ENCODE results near the gene LHFPL6.

LHFPL6 gene

DNA sequence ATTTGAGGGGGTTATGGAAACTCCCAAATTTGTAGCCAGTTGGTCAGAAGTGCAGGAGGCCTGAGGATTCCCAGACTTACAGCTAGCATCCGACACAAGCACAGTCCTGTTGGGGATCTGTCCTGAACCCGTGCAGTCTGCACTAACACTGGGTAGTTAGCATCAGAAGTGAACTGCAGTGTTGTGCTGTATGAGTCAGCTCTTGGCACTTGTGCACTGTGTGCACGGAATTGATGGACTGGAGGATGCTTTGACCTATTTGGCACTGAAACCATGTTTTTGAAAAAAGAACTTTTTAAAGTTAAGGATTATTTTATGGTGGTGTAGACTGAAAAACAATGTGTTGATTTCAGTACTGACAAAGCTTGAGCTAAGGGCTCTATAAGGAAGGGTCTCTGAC lies 285.7 kb downstream of the LHFPL6 start:
- Histone ChIP-seq H3K4me2 (ENCODE audit: low read length) (no peak overlapping the region), H3K27me3 (ENCODE audit: insufficient read depth, low read length) (no peaks in the 10 kb centered on the region), H3K23ac (ENCODE audit: low read length) (no peak overlapping the region), H3K79me1 (ENCODE audit: low read length) (no peaks in the 10 kb centered on the region), H2BK5ac (ENCODE audit: low read depth, low read length, poor library complexity) (no peak overlapping the region), H2BK12ac (ENCODE audit: low read length) (no peak overlapping the region), H2AK5ac (ENCODE audit: low read length) (no peak overlapping the region), H3K36me3 (ENCODE audit: control insufficient read depth in 1 of 2, insufficient read depth in 2 of 2, low read length in 2 of 2) (no peaks in the 10 kb centered on the region), H3K9me3 (ENCODE audit: insufficient read depth, low read depth, low read length) (no peaks in the 10 kb centered on the region), H4K12ac (ENCODE audit: low read depth, low read length) (no peak overlapping the region), H3K14ac (ENCODE audit: low read length) (no peak overlapping the region), H3K4me1 (ENCODE audit: control insufficient read depth in 1 of 2, insufficient read depth in 2 of 2, low read length in 2 of 2) (no peaks in the 10 kb centered on the region), H3K79me2 (ENCODE audit: control insufficient read depth, insufficient read depth, low read length, poor library complexity) (no peaks in the 10 kb centered on the region), H3K4ac (ENCODE audit: low read depth, low read length) (no peak overlapping the region), H3K27ac (ENCODE audit: low read depth, low read length) (no peak overlapping the region), H3K18ac (ENCODE audit: low read length) (no peak overlapping the region), H4K8ac (ENCODE audit: low read depth, low read length) (no peak overlapping the region), H2BK120ac (ENCODE audit: insufficient read depth, low read length, poor library complexity) (no peak overlapping the region), H3K9ac (ENCODE audit: low read length) (no peak overlapping the region), H2AFZ (ENCODE audit: insufficient read depth, low read length, poor library complexity) (no peak overlapping the region), H4K91ac (ENCODE audit: low read depth, low read length) (no peak overlapping the region), H3K4me3 (ENCODE audit: low read depth, low read length) (no peak overlapping the region)
- no CpG with 5 or more reads among the region's 3 CpGs for WGBS (ENCODE audit: extremely low coverage, insufficient coverage, insufficient read length)
- DNase-seq: no peak

DNA sequence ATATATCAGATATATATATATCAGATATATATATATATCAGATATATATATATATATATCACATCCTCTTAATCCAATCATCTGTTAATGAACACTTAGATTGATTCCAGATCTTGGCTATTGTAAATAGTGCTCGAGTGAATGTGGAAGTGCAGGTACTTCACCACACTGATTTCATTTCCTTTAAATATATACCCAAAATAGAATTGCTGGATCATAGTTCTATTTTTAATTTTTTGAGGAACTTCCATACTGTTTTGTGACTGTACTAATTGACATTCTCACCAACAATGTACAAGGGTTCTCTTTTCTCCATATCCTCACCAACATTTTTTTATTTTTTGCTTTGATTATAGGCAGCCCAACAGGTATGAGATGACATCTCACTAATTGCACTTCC lies 287.2 kb downstream of the LHFPL6 start:
- H3K27me3 ChIP-seq (ENCODE audit: insufficient read depth, low read length): no peaks in the 10 kb centered on the region
- no peak overlapping the region for H3K23ac ChIP-seq (ENCODE audit: low read length)
- no peak overlapping the region for H3K18ac ChIP-seq (ENCODE audit: low read length)
- H4K12ac ChIP-seq (ENCODE audit: low read depth, low read length): no peak overlapping the region
- H3K4ac ChIP-seq (ENCODE audit: low read depth, low read length): no peak overlapping the region
- DNase-seq: no peak
- H4K8ac ChIP-seq (ENCODE audit: low read depth, low read length): no peak overlapping the region
- no peaks in the 10 kb centered on the region for H3K36me3 ChIP-seq (ENCODE audit: control insufficient read depth in 1 of 2, insufficient read depth in 2 of 2, low read length in 2 of 2)
- H3K14ac ChIP-seq (ENCODE audit: low read length): no peak overlapping the region
- H2BK12ac ChIP-seq (ENCODE audit: low read length): no peak overlapping the region
- no peaks in the 10 kb centered on the region for H3K4me1 ChIP-seq (ENCODE audit: control insufficient read depth in 1 of 2, insufficient read depth in 2 of 2, low read length in 2 of 2)
- no peak overlapping the region for H2AFZ ChIP-seq (ENCODE audit: insufficient read depth, low read length, poor library complexity)
- no peaks in the 10 kb centered on the region for H3K79me2 ChIP-seq (ENCODE audit: control insufficient read depth, insufficient read depth, low read length, poor library complexity)
- H4K91ac ChIP-seq (ENCODE audit: low read depth, low read length): no peak overlapping the region
- no peak overlapping the region for H3K9ac ChIP-seq (ENCODE audit: low read length)
- no peaks in the 10 kb centered on the region for H3K9me3 ChIP-seq (ENCODE audit: insufficient read depth, low read depth, low read length)
- no peak overlapping the region for H3K27ac ChIP-seq (ENCODE audit: low read depth, low read length)
- H2AK5ac ChIP-seq (ENCODE audit: low read length): no peak overlapping the region
- no peak overlapping the region for H3K4me3 ChIP-seq (ENCODE audit: low read depth, low read length)
- no peak overlapping the region for H2BK120ac ChIP-seq (ENCODE audit: insufficient read depth, low read length, poor library complexity)
- H3K79me1 ChIP-seq (ENCODE audit: low read length): no peaks in the 10 kb centered on the region
- WGBS (ENCODE audit: extremely low coverage, insufficient coverage, insufficient read length): no CpG with 5 or more reads among the region's 1 CpG
- no peak overlapping the region for H2BK5ac ChIP-seq (ENCODE audit: low read depth, low read length, poor library complexity)
- no peak overlapping the region for H3K4me2 ChIP-seq (ENCODE audit: low read length)

- DNase-seq: no peak
- Histone ChIP-seq H4K91ac (ENCODE audit: low read depth, low read length) (no peak overlapping the region), H3K79me2 (ENCODE audit: control insufficient read depth, insufficient read depth, low read length, poor library complexity) (no peaks in the 10 kb centered on the region), H3K9ac (ENCODE audit: low read length) (no peak overlapping the region), H4K12ac (ENCODE audit: low read depth, low read length) (no peak overlapping the region), H2AFZ (ENCODE audit: insufficient read depth, low read length, poor library complexity) (no peak overlapping the region), H3K4ac (ENCODE audit: low read depth, low read length) (no peak overlapping the region), H3K14ac (ENCODE audit: low read length) (no peak overlapping the region), H2BK5ac (ENCODE audit: low read depth, low read length, poor library complexity) (no peak overlapping the region), H3K18ac (ENCODE audit: low read length) (no peak overlapping the region), H3K4me2 (ENCODE audit: low read length) (no peak overlapping the region), H3K27ac (ENCODE audit: low read depth, low read length) (no peak overlapping the region), H2AK5ac (ENCODE audit: low read length) (no peak overlapping the region), H3K23ac (ENCODE audit: low read length) (no peak overlapping the region), H3K4me1 (ENCODE audit: control insufficient read depth in 1 of 2, insufficient read depth in 2 of 2, low read length in 2 of 2) (no peaks in the 10 kb centered on the region), H3K4me3 (ENCODE audit: low read depth, low read length) (no peak overlapping the region), H3K79me1 (ENCODE audit: low read length) (no peaks in the 10 kb centered on the region), H3K27me3 (ENCODE audit: insufficient read depth, low read length) (no peaks in the 10 kb centered on the region), H4K8ac (ENCODE audit: low read depth, low read length) (no peak overlapping the region), H2BK120ac (ENCODE audit: insufficient read depth, low read length, poor library complexity) (no peak overlapping the region), H3K9me3 (ENCODE audit: insufficient read depth, low read depth, low read length) (no peaks in the 10 kb centered on the region), H3K36me3 (ENCODE audit: control insufficient read depth in 1 of 2, insufficient read depth in 2 of 2, low read length in 2 of 2) (no peaks in the 10 kb centered on the region), H2BK12ac (ENCODE audit: low read length) (no peak overlapping the region)
- no CpG with 5 or more reads among the region's 6 CpGs for WGBS (ENCODE audit: extremely low coverage, insufficient coverage, insufficient read length)
Observed at GRCh38 chr13:39313721-39314120, 289.3 kb downstream of the LHFPL6 start.

DNA sequence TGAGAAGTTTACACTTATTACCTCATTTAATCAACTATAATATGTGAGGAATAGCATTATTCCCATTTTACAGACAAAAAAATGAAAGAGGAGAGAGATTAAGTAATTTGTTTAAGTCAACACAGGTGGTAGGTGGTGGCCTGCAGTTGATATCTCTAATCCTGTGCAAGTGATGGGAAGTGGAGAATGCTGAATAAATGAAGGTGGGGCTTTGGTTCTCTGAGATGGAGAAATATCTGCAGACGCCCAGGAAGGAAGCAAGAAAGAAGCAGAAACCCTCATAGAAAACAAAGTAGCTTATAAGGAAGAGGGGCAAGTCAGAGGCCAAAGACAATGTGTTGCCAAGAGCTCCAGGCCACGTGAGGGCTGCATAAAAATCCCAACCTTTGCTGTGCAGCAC lies 290.4 kb downstream of the LHFPL6 start:
- WGBS (ENCODE audit: extremely low coverage, insufficient coverage, insufficient read length): no CpG with 5 or more reads among the region's 2 CpGs
- no peak overlapping the region for H3K4me3 ChIP-seq (ENCODE audit: low read depth, low read length)
- H2BK5ac ChIP-seq (ENCODE audit: low read depth, low read length, poor library complexity): no peak overlapping the region
- H4K91ac ChIP-seq (ENCODE audit: low read depth, low read length): no peak overlapping the region
- H3K79me1 ChIP-seq (ENCODE audit: low read length): no peaks in the 10 kb centered on the region
- H2AK5ac ChIP-seq (ENCODE audit: low read length): no peak overlapping the region
- no peak overlapping the region for H3K23ac ChIP-seq (ENCODE audit: low read length)
- H2AFZ ChIP-seq (ENCODE audit: insufficient read depth, low read length, poor library complexity): no peak overlapping the region
- no peak overlapping the region for H2BK120ac ChIP-seq (ENCODE audit: insufficient read depth, low read length, poor library complexity)
- H4K8ac ChIP-seq (ENCODE audit: low read depth, low read length): no peak overlapping the region
- H2BK12ac ChIP-seq (ENCODE audit: low read length): no peak overlapping the region
- no peak overlapping the region for H4K12ac ChIP-seq (ENCODE audit: low read depth, low read length)
- no peaks in the 10 kb centered on the region for H3K4me1 ChIP-seq (ENCODE audit: control insufficient read depth in 1 of 2, insufficient read depth in 2 of 2, low read length in 2 of 2)
- no peak for DNase-seq
- H3K9ac ChIP-seq (ENCODE audit: low read length): no peak overlapping the region
- no peak overlapping the region for H3K14ac ChIP-seq (ENCODE audit: low read length)
- H3K79me2 ChIP-seq (ENCODE audit: control insufficient read depth, insufficient read depth, low read length, poor library complexity): no peaks in the 10 kb centered on the region
- no peak overlapping the region for H3K18ac ChIP-seq (ENCODE audit: low read length)
- no peak overlapping the region for H3K4me2 ChIP-seq (ENCODE audit: low read length)
- no peak overlapping the region for H3K27ac ChIP-seq (ENCODE audit: low read depth, low read length)
- no peaks in the 10 kb centered on the region for H3K9me3 ChIP-seq (ENCODE audit: insufficient read depth, low read depth, low read length)
- no peak overlapping the region for H3K4ac ChIP-seq (ENCODE audit: low read depth, low read length)
- H3K36me3 ChIP-seq (ENCODE audit: control insufficient read depth in 1 of 2, insufficient read depth in 2 of 2, low read length in 2 of 2): no peaks in the 10 kb centered on the region
- no peaks in the 10 kb centered on the region for H3K27me3 ChIP-seq (ENCODE audit: insufficient read depth, low read length)

All from trophoblast cell (in vitro differentiated cells and primary cell).